ENCODE results near the gene CCDC63.

The CCDC63 gene

DNA sequence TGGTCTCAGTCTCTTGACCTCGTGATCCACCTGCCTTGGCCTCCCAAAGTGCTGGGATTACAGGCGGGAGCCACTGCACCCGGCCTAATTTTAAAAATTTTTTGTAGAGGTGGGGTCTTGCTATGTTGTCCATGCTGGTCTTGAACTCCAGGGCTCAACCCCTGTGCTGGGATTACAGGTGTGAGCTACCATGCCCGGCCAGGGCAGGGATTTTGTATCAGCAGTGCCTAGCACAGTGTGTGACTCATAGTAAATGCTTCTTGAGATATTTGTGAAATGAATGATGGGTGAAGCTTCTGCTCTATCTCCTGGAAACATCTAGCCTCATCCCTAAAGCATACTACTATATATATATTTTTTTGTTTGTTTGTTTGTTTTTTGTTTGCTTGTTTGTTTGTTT, 36.5 kb downstream of the CCDC63 start:
- Histone ChIP-seq H3K4me3 (ENCODE audit: low read length) (no peak overlapping the region), H3K4me1 (ENCODE audit: insufficient read depth, low read length) (no peaks in the 10 kb centered on the region), H3K9me3 (ENCODE audit: insufficient read depth, low read depth, low read length) (no peaks in the 10 kb centered on the region), H3K36me3 (ENCODE audit: insufficient read depth, low read length) (no peaks in the 10 kb centered on the region), H3K9ac (ENCODE audit: low read depth, low read length) (no peak overlapping the region), H3K27ac (ENCODE audit: low read depth, low read length) (no peak overlapping the region), H3K27me3 (ENCODE audit: insufficient read depth, low read length) (no peaks in the 10 kb centered on the region)
- 91% methylated on average over 4 of the region's 4 CpGs for WGBS

GRCh38 chr12:110885152-110885840, 38.5 kb downstream of the CCDC63 start:
- Histone ChIP-seq H3K4me1 (ENCODE audit: insufficient read depth, low read length) (no peaks in the 10 kb centered on the region), H3K27ac (ENCODE audit: low read depth, low read length) (no peak overlapping the region), H3K4me3 (ENCODE audit: low read length) (no peak overlapping the region), H3K36me3 (ENCODE audit: insufficient read depth, low read length) (no peaks in the 10 kb centered on the region), H3K27me3 (ENCODE audit: insufficient read depth, low read length) (no peaks in the 10 kb centered on the region), H3K9me3 (ENCODE audit: insufficient read depth, low read depth, low read length) (no peaks in the 10 kb centered on the region), H3K9ac (ENCODE audit: low read depth, low read length) (no peak overlapping the region)
- 76% methylated on average over 6 of the region's 6 CpGs for WGBS

- 0 out of 2 replicates have a peak, but pooled peaks cover 3% of the 10 kb centered on the region for H3K4me1 ChIP-seq (ENCODE audit: insufficient read depth, low read length)
- no peak overlapping the region for H3K27ac ChIP-seq (ENCODE audit: low read depth, low read length)
- no peak overlapping the region for H3K4me3 ChIP-seq (ENCODE audit: low read length)
- no peak overlapping the region for H3K9ac ChIP-seq (ENCODE audit: low read depth, low read length)
- no peaks in the 10 kb centered on the region for H3K36me3 ChIP-seq (ENCODE audit: insufficient read depth, low read length)
- 52% methylated on average over 5 of the region's 5 CpGs for WGBS
- H3K9me3 ChIP-seq (ENCODE audit: insufficient read depth, low read depth, low read length), result no peaks in the 10 kb centered on the region
- H3K27me3 ChIP-seq (ENCODE audit: insufficient read depth, low read length), result no peaks in the 10 kb centered on the region
Observed at GRCh38 chr12:110888256-110888991, 41.6 kb downstream of the CCDC63 start.

DNA sequence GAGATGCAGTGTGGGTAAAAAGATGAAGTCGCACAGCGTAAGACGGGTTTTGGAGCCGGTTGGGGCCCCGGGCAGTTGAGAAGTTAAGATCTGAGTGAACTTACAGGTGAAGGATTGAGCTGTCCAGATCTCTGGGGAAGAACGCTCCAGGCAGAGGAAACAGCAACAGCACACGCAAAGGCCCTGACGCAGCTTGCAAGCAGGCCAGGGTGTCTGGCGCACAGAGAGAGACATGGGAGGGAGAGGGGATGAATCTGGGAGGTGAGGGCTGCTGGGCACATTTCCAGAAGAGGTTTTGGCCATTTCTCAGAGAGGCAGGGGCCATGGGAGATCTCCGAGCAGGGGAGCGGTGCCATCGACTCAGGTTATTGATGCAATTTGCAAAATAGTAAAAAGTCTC, 42.6 kb downstream of the CCDC63 start:
- H3K27ac ChIP-seq (ENCODE audit: low read depth, low read length), result no peak overlapping the region
- H3K4me1 ChIP-seq (ENCODE audit: insufficient read depth, low read length), result 0 out of 2 replicates have a peak, but pooled peaks cover 3% of the 10 kb centered on the region
- no peak overlapping the region for H3K4me3 ChIP-seq (ENCODE audit: low read length)
- H3K27me3 ChIP-seq (ENCODE audit: insufficient read depth, low read length), result no peaks in the 10 kb centered on the region
- H3K36me3 ChIP-seq (ENCODE audit: insufficient read depth, low read length), result no peaks in the 10 kb centered on the region
- 94% methylated on average over 12 of the region's 12 CpGs for WGBS
- H3K9me3 ChIP-seq (ENCODE audit: insufficient read depth, low read depth, low read length), result no peaks in the 10 kb centered on the region
- no peak overlapping the region for H3K9ac ChIP-seq (ENCODE audit: low read depth, low read length)

DNA sequence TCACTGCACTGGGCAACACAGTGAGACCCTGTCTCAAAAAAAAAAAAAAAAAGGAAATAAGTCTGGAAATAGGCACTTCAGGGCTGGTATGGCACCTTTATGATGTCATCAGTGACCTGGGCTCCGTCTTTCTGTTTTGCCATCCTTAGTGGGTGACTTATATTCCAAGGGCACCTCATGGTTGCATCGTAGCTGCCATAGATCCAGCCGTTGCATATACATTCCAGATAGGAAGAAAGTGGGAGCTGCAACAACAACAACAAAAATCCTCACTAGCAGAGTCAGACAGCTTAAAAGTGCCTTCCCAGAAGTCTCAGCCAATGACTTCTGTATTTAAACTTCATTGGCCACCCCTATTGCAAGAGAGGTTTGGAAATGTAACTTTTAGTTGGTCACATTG, 47.2 kb downstream of the CCDC63 start:
- Histone ChIP-seq H3K27ac (ENCODE audit: low read depth, low read length) (no peak overlapping the region), H3K4me1 (ENCODE audit: insufficient read depth, low read length) (0 out of 2 replicates have a peak, but pooled peaks cover 3% of the 10 kb centered on the region), H3K36me3 (ENCODE audit: insufficient read depth, low read length) (no peaks in the 10 kb centered on the region), H3K27me3 (ENCODE audit: insufficient read depth, low read length) (no peaks in the 10 kb centered on the region), H3K9me3 (ENCODE audit: insufficient read depth, low read depth, low read length) (no peaks in the 10 kb centered on the region), H3K9ac (ENCODE audit: low read depth, low read length) (no peak overlapping the region), H3K4me3 (ENCODE audit: low read length) (no peak overlapping the region)
- WGBS, result 92% methylated on average over 3 of the region's 3 CpGs

DNA sequence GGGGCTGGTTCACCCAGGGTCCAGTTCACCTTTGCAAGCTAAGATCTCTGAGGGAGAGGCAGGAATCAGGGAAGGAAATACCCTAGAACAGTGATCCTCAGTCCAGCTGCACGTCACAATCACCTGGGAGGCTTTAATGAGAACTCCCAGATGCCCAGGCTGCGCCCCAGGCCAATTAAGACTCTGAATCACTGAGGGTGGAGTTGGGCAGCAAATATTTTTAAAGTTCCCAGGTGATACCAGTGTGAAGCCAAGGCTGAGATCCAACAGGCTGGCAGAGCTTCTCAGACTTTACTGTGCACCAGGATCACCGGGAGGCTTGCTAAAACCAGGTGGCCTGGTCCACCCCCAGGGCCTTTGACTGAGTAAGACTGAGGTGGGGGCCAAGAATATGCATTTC, 49.8 kb downstream of the CCDC63 start:
- no peaks in the 10 kb centered on the region for H3K9me3 ChIP-seq (ENCODE audit: insufficient read depth, low read depth, low read length)
- no peaks in the 10 kb centered on the region for H3K27me3 ChIP-seq (ENCODE audit: insufficient read depth, low read length)
- H3K36me3 ChIP-seq (ENCODE audit: insufficient read depth, low read length), result no peaks in the 10 kb centered on the region
- H3K9ac ChIP-seq (ENCODE audit: low read depth, low read length), result no peak overlapping the region
- 87% methylated on average over 3 of the region's 3 CpGs for WGBS
- no peak overlapping the region for H3K4me3 ChIP-seq (ENCODE audit: low read length)
- H3K27ac ChIP-seq (ENCODE audit: low read depth, low read length), result no peak overlapping the region
- H3K4me1 ChIP-seq (ENCODE audit: insufficient read depth, low read length), result 0 out of 2 replicates have a peak, but pooled peaks cover 3% of the 10 kb centered on the region

- Histone ChIP-seq H3K27ac (ENCODE audit: low read depth, low read length) (no peak overlapping the region), H3K4me3 (ENCODE audit: low read length) (no peak overlapping the region), H3K36me3 (ENCODE audit: insufficient read depth, low read length) (no peaks in the 10 kb centered on the region), H3K27me3 (ENCODE audit: insufficient read depth, low read length) (no peaks in the 10 kb centered on the region), H3K9me3 (ENCODE audit: insufficient read depth, low read depth, low read length) (no peaks in the 10 kb centered on the region), H3K9ac (ENCODE audit: low read depth, low read length) (no peak overlapping the region), H3K4me1 (ENCODE audit: insufficient read depth, low read length) (no peaks in the 10 kb centered on the region)
- WGBS, result 96% methylated on average over 4 of the region's 4 CpGs
Observed at GRCh38 chr12:110901401-110901800, 54.6 kb downstream of the CCDC63 start.

GRCh38 chr12:110903511-110903910, 56.7 kb downstream of the CCDC63 start:
- Histone ChIP-seq H3K4me1 (ENCODE audit: insufficient read depth, low read length) (no peaks in the 10 kb centered on the region), H3K4me3 (ENCODE audit: low read length) (no peak overlapping the region), H3K27ac (ENCODE audit: low read depth, low read length) (no peak overlapping the region), H3K27me3 (ENCODE audit: insufficient read depth, low read length) (no peaks in the 10 kb centered on the region), H3K9ac (ENCODE audit: low read depth, low read length) (no peak overlapping the region), H3K9me3 (ENCODE audit: insufficient read depth, low read depth, low read length) (no peaks in the 10 kb centered on the region), H3K36me3 (ENCODE audit: insufficient read depth, low read length) (no peaks in the 10 kb centered on the region)
- WGBS, result 95% methylated on average over 4 of the region's 4 CpGs

- Histone ChIP-seq H3K9ac (ENCODE audit: low read depth, low read length) (no peak overlapping the region), H3K4me3 (ENCODE audit: low read length) (no peak overlapping the region)
Observed at GRCh38 chr12:110906083-110906482, 59.3 kb downstream of the CCDC63 start.

DNA sequence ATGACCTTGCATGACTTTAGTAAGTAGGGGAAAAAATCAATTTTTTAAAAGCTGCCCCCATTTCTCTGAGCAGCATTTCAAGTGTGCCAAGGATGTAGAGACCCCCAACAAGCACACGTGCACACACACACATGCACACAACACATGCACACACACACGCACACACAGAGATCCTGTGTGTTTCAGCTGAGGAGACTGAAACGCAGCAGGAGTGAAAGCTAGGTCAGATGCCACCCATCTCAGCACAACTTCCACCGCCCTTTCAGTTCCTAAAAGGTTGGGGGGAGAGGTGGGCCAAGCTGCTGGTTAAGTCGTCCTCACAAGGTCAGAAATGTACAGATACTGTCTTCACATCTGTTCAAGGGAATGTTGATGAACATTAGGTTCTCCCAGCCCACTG, 59.7 kb downstream of the CCDC63 start:
- no peaks in the 10 kb centered on the region for H3K4me1 ChIP-seq (ENCODE audit: insufficient read depth, low read length)
- no peaks in the 10 kb centered on the region for H3K9me3 ChIP-seq (ENCODE audit: insufficient read depth, low read depth, low read length)
- no peaks in the 10 kb centered on the region for H3K27me3 ChIP-seq (ENCODE audit: insufficient read depth, low read length)
- 84% methylated on average over 5 of the region's 5 CpGs for WGBS
- H3K27ac ChIP-seq (ENCODE audit: low read depth, low read length), result no peak overlapping the region
- H3K9ac ChIP-seq (ENCODE audit: low read depth, low read length), result no peak overlapping the region
- H3K36me3 ChIP-seq (ENCODE audit: insufficient read depth, low read length), result no peaks in the 10 kb centered on the region
- H3K4me3 ChIP-seq (ENCODE audit: low read length), result no peak overlapping the region

More at GRCh38 chr12:110906083-110906482, 59.3 kb downstream of the CCDC63 start:
- Histone ChIP-seq H3K36me3 (ENCODE audit: insufficient read depth, low read length) (no peaks in the 10 kb centered on the region), H3K27ac (ENCODE audit: low read depth, low read length) (no peak overlapping the region), H3K27me3 (ENCODE audit: insufficient read depth, low read length) (no peaks in the 10 kb centered on the region), H3K9me3 (ENCODE audit: insufficient read depth, low read depth, low read length) (no peaks in the 10 kb centered on the region), H3K4me1 (ENCODE audit: insufficient read depth, low read length) (no peaks in the 10 kb centered on the region)
- 74% methylated on average over 3 of the region's 3 CpGs for WGBS

DNA sequence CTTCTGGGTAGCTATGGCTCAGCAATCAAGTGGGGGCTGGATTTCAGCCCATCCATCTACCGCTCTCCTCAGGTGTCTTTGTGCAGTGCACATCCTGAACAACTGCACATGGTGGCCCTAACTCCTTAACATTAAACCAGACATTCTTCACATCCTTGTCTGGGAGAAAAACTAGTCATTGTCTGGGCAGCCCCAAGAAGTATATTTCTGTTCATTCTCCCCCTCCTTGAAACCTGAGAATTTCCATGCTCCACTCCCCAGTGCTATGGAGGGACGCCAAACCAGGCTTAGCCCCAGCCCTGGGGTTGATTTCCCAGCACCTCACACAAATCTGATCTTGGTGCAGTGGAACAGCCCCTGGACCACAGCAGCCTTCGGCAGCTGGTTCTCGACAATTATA, 60.2 kb downstream of the CCDC63 start:
- Histone ChIP-seq H3K36me3 (ENCODE audit: insufficient read depth, low read length) (no peaks in the 10 kb centered on the region), H3K4me3 (ENCODE audit: low read length) (no peak overlapping the region), H3K9ac (ENCODE audit: low read depth, low read length) (no peak overlapping the region), H3K4me1 (ENCODE audit: insufficient read depth, low read length) (no peaks in the 10 kb centered on the region), H3K27me3 (ENCODE audit: insufficient read depth, low read length) (no peaks in the 10 kb centered on the region), H3K27ac (ENCODE audit: low read depth, low read length) (no peak overlapping the region), H3K9me3 (ENCODE audit: insufficient read depth, low read depth, low read length) (no peaks in the 10 kb centered on the region)
- 92% methylated on average over 4 of the region's 4 CpGs for whole genome bisulfite sequencing

Measured in HUES64 (cell line).